Measurements from ENCODE around the gene DNAJC8. TPM values are rescaled to one million over a fixed set of nuclear protein-coding genes. Genes with fewer than 3 reads are reported as not detected.

Gene DNAJC8
- total and polyA plus RNA-seq, 2 of the 4 experiments (the other 2 are of a cell fraction): 53.6 to 81.0 TPM

DNA sequence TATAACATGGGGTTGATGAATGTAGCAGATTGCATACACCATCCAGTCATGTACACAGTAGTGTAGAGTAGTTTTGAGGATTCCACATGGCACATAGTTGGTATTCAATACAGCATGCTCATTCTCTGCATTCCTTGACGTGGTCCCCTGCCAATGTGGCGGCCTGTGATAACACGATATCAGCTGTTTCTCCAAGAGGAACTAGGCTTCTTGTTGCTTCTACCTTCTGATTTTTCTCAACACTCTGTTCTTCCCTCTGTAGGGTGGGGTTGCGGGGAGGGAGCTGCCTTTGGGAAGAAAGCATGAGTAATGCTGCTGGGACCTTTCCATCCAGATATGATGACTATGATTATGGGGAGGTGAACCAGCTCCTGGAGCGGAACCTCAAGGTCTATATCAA lies 45.9 kb upstream of the DNAJC8 start:
- BruUV-seq (replicated peaks): no TSS peak
- peaks cover 11% of the 10 kb centered on the region; the same call in 1 of the 2 replicates for H3K9me1 ChIP-seq (ENCODE audit: insufficient read depth, low read length)
- dilution Hi-C loops (cut with HindIII; ENCODE audit: low sequenced_read_pairs, unreplicated experiment) (no loop called here), intact Hi-C loops (cut with micrococcal nuclease) (no loop called here), in situ Hi-C loops (cut with MboI; ENCODE audit: low sequenced_read_pairs) (no loop called here)
- CTCF ChIA-PET: no interaction called here
- no peak overlapping the region for H3K27ac ChIP-seq (ENCODE audit: insufficient read depth, low read length)
- H3K36me3 ChIP-seq (ENCODE audit: control insufficient read depth, insufficient read depth, low read length): peaks cover 79% of the 10 kb centered on the region
- H3K9me3 ChIP-seq (ENCODE audit: control insufficient read depth, insufficient read depth, low read length): no peaks in the 10 kb centered on the region
- no peak overlapping the region for H3K9ac ChIP-seq (ENCODE audit: low read depth, low read length)
- peaks cover 57% of the 10 kb centered on the region for H4K20me1 ChIP-seq (ENCODE audit: insufficient read depth, low read length)
- DNase-seq (no peak), ATAC-seq (ENCODE audit: low read depth) (no peak; the same call in 1 of the 2 replicates)
- H3K79me1 ChIP-seq (ENCODE audit: low read depth in 1 of 2, low read length in 2 of 2): peaks cover 24 to 74% of the 10 kb centered on the region in 2 experiments
- H3K4me3 ChIP-seq (ENCODE audit: insufficient read depth, low read depth, low read length): no peak overlapping the region
- H3K14ac ChIP-seq (replicated peaks; ENCODE audit: low read depth, low read length): no peak overlapping the region
- no peaks in the 10 kb centered on the region for H3K4me1 ChIP-seq (ENCODE audit: control insufficient read depth, insufficient read depth, low read length)
- H2BK20ac ChIP-seq (ENCODE audit: low read depth, low read length): no peak overlapping the region
- no peak overlapping the region for H3K56ac ChIP-seq (ENCODE audit: extremely low read depth, insufficient read depth, low read length)
- H3K4me2 ChIP-seq (ENCODE audit: low read depth, low read length): no peak overlapping the region
- H3K18ac ChIP-seq (ENCODE audit: low read depth, low read length): no peak overlapping the region
- H4K8ac ChIP-seq (ENCODE audit: low read depth in 2 of 2, low read length in 2 of 2): no peak overlapping the region
- H3K23ac ChIP-seq (ENCODE audit: low read depth, low read length): no peak overlapping the region
- H2BK15ac ChIP-seq (ENCODE audit: low read depth, low read length): no peak overlapping the region
- H3K4ac ChIP-seq (ENCODE audit: low read depth, low read length): no peak overlapping the region
- H2BK120ac ChIP-seq (ENCODE audit: low read depth, low read length): no peak overlapping the region
- WGBS, 2 experiments (ENCODE audit: extremely low coverage in 2 of 2, insufficient read length in 1 of 2): no CpG with 5 or more reads among the region's 5 CpGs
- TF ChIP-seq NFE2L2 (IDR thresholded peaks at IDR 0.05; ENCODE audit: low read depth, low read length) (no peak), BHLHE40 (IDR thresholded peaks at IDR 0.05; ENCODE audit: low read depth, low read length) (no peak), RCOR1 (IDR thresholded peaks at IDR 0.05; ENCODE audit: insufficient replicate concordance, low read length) (no peak), MXI1 (IDR thresholded peaks at IDR 0.05; ENCODE audit: borderline replicate concordance, low read depth, low read length) (no peak), RFX5 (IDR thresholded peaks at IDR 0.05; ENCODE audit: low read depth, low read length) (no peak), RAD21 (IDR thresholded peaks at IDR 0.05; ENCODE audit: low read length) (no peak), SMC3 (IDR thresholded peaks at IDR 0.05; ENCODE audit: low read depth, low read length) (no peak)
- POLR2A ChIA-PET (ENCODE audit: unreplicated experiment): no interaction called here
- H2AK5ac ChIP-seq (ENCODE audit: low read depth, low read length): no peak overlapping the region
- H4K91ac ChIP-seq (ENCODE audit: insufficient read depth, low read depth, low read length): no peak overlapping the region
- no peak overlapping the region for H2BK5ac ChIP-seq (ENCODE audit: low read depth, low read length, poor library complexity, severe bottlenecking)
- no peak overlapping the region for H2AK9ac ChIP-seq (replicated peaks; ENCODE audit: low read depth, low read length, poor library complexity)
- no peak overlapping the region for H2AFZ ChIP-seq (replicated peaks; ENCODE audit: low read length, poor library complexity)
- no peaks in the 10 kb centered on the region for H3K27me3 ChIP-seq (ENCODE audit: control insufficient read depth, insufficient read depth, low read length)
- no peak overlapping the region for H4K5ac ChIP-seq (ENCODE audit: low read depth, low read length)
